ENCODE data around the gene ACTL6B. TPM values are rescaled to one million over a fixed set of nuclear protein-coding genes. Genes with fewer than 3 reads are reported as not detected.
"Not testable (repeated sequence)": the region's sequence is repeated elsewhere in the genome, so short reads cannot be mapped to it uniquely, and the experiment has no call there.

The ACTL6B gene
- total RNA-seq: not detected

DNA sequence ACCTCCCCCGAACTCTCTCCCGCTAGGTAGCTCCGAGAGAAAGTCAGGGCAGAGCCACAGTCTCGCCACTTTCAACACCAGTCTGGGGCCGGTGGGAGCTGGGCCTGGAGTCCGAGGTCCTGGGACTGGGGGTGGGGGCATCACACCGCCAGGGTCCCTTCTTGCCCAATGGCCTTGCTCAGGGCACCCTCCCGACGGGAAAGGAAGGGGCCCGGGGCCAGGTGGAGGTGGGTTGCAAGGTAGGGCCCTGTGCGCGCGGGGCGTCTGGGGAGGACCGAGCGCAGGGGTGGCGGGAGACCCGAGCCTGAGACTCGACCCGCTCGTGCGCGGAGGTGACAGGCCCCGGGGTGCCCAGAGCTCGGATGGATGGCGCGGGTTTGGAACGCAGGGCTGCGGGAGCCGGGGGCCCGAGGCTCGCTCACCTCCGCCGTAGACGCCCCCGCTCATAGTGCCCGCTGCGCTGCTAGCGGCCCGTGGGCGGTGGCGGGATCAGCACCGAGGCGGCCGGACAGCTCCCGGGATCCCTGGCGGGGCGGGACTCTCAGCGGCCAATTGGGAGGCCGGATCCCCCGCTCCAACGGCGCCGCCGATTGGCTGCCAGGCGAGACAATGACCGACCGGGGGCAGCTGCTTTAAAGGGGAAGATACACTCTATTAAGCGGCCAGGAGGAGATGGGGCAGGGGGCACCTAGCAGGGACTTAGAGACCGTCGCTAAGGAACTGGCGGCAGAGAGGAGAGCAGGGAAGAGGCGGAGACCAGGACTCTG lies at the start of gene ACTL6B:
ACTL6B (minus strand) TSS at position 541 of the 767 bp plus-strand sequence; CDS start at position 447, 94 bp downstream.
- Histone ChIP-seq H3K36me3 (no peaks in the 10 kb centered on the region), H3K4me3 (no peak within 1 kb of the TSS), H3K9me3 (no peaks in the 10 kb centered on the region), H3K27me3 (peaks cover 66% of the 10 kb centered on the region), H3K4me1 (peaks cover 6% of the 10 kb centered on the region), H3K27ac (no peak within 1 kb of the TSS)
- DNase-seq (ENCODE audit: low spot score in 2 of 2): no peak
- 10% methylated on average over 30 of the region's 63 CpGs for WGBS
- TF ChIP-seq POLR2AphosphoS5 (IDR thresholded peaks at IDR 0.05): no peak
- TF ChIP-seq POLR2A (IDR thresholded peaks at IDR 0.05): no peak
- TF ChIP-seq, protein P1, sequence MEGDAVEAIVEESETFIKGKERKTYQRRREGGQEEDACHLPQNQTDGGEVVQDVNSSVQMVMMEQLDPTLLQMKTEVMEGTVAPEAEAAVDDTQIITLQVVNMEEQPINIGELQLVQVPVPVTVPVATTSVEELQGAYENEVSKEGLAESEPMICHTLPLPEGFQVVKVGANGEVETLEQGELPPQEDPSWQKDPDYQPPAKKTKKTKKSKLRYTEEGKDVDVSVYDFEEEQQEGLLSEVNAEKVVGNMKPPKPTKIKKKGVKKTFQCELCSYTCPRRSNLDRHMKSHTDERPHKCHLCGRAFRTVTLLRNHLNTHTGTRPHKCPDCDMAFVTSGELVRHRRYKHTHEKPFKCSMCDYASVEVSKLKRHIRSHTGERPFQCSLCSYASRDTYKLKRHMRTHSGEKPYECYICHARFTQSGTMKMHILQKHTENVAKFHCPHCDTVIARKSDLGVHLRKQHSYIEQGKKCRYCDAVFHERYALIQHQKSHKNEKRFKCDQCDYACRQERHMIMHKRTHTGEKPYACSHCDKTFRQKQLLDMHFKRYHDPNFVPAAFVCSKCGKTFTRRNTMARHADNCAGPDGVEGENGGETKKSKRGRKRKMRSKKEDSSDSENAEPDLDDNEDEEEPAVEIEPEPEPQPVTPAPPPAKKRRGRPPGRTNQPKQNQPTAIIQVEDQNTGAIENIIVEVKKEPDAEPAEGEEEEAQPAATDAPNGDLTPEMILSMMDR (IDR thresholded peaks at IDR 0.05): no peak
- no peak for TF ChIP-seq EP300 (IDR thresholded peaks at IDR 0.05)

DNA sequence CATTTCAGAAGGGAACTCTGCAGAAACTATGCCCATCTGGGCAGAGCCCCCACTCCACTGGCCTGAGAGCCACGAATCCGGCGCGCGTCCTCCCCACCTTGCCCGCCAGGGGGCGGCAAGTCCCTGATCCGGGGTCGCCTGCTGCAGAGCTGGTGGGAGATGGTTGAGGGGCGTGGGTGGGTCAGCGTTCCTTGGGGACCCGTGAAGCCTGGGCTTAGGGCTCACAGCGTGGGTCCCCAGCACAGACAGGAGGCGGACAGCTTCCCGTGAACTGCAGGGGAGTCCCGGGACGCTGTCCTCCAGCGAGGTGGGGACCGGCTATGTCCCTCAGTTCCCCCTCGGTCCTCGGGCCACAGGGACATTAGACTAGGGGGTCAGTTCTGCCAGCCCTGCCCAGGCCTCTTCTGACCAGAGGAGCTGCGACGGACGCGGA lies 49.1 kb upstream of the ACTL6B start:
- H3K27me3 ChIP-seq: no peaks in the 10 kb centered on the region

DNA sequence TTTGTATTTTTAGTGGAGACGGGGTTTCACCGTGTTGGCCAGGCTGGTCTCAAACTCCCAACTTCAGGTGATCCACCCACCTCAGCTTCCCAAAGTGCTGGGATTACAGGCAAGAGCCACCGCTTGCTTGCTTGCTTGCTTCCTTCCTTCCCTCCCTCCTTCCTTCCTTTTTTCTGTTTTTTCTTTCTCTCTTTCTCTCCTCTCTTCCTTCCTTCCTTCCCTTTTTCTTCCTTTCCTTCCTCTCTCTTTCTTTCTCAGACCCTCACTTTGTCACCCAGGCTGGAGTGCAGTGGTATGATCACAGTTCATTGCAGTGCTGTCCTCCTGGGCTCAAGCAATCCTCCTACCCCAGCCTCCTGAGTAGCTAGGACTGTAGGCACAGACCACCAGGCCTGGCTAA lies 44.8 kb upstream of the ACTL6B start:
- WGBS: 91% methylated on average over 3 of the region's 3 CpGs
- H3K4me1 ChIP-seq; H3K4me3 ChIP-seq; H3K36me3 ChIP-seq; DNase-seq (ENCODE audit: low spot score in 2 of 2); H3K9me3 ChIP-seq; H3K27me3 ChIP-seq; H3K27ac ChIP-seq: not testable (repeated sequence)

More for the DNA sequence above, 49.1 kb upstream of the ACTL6B start:
- Histone ChIP-seq H3K36me3 (no peaks in the 10 kb centered on the region), H3K4me3 (peak overlapping the region; percentile 69), H3K9me3 (no peaks in the 10 kb centered on the region), H3K4me1 (peaks cover 25% of the 10 kb centered on the region), H3K27ac (peak overlapping the region; percentile 94)
- TF ChIP-seq, protein P1 (IDR thresholded peaks at IDR 0.05): peak; percentile 71 to 93
- no peak for TF ChIP-seq POLR2AphosphoS5 (IDR thresholded peaks at IDR 0.05)
- peak in 1 of 2 donors; percentile 85 for DNase-seq (ENCODE audit: low spot score in 2 of 2)
- no CpG with 5 or more reads among the region's 25 CpGs for WGBS

DNA sequence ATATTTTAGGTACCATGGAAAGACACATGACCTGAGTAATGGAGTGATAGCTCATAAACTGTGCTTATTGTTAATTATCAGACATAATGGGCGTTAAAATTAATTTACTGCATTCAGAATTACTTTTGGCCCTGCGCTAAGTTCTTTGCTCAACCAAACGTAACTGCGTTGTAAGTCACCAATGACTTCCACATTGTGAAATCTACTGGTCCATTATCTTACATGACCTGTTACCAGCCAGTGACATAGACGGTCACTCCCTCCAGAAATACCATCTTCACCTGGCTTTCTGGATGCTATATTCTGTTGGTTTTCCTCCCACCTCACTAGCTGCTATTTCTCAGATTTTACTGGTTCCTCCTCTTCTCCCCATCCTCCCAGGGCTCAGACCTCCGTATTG lies 42.8 kb upstream of the ACTL6B start:
- no peaks in the 10 kb centered on the region for H3K9me3 ChIP-seq
- H3K4me1 ChIP-seq: peaks cover 8% of the 10 kb centered on the region
- H3K4me3 ChIP-seq: no peak overlapping the region
- TF ChIP-seq POLR2AphosphoS5 (IDR thresholded peaks at IDR 0.05) (no peak), POLR2A (IDR thresholded peaks at IDR 0.05) (no peak), EP300 (IDR thresholded peaks at IDR 0.05) (no peak)
- TF ChIP-seq, protein P1 (IDR thresholded peaks at IDR 0.05): no peak
- no peak overlapping the region for H3K27ac ChIP-seq
- DNase-seq (ENCODE audit: low spot score in 2 of 2): no peak
- no peaks in the 10 kb centered on the region for H3K36me3 ChIP-seq
- H3K27me3 ChIP-seq: no peaks in the 10 kb centered on the region
- 76% methylated on average over 5 of the region's 6 CpGs for WGBS

DNA sequence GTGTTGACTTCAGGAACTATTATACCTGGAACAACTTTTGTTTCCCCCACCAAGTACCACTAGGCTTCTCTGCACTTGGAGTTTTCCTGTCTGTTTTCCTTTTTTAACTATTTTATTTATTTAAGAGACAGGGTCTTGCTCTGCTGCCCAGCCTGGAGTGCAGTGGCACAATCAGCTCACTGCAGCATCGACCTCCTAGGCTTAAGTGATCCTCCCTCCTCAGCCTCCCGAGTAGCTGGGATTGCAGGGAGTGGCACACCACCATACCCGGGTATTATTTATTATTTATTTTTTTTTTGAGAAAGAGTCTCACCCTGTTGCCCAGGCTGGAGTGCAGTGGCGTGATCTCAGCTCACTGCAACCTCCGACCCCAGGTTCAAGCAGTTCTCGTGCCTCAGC lies 39.9 kb upstream of the ACTL6B start:
- peaks cover 29% of the 10 kb centered on the region for H3K4me1 ChIP-seq
- DNase-seq (ENCODE audit: low spot score in 2 of 2): no peak
- 79% methylated on average over 6 of the region's 6 CpGs for WGBS

More for the DNA sequence above, 39.9 kb upstream of the ACTL6B start:
- Histone ChIP-seq H3K4me3 (no peak overlapping the region), H3K27me3 (no peaks in the 10 kb centered on the region), H3K27ac (no peak overlapping the region), H3K36me3 (no peaks in the 10 kb centered on the region), H3K9me3 (no peaks in the 10 kb centered on the region)
- TF ChIP-seq POLR2AphosphoS5 (IDR thresholded peaks at IDR 0.05) (no peak), POLR2A (IDR thresholded peaks at IDR 0.05) (no peak), EP300 (IDR thresholded peaks at IDR 0.05) (no peak)
- TF ChIP-seq, protein P1 (IDR thresholded peaks at IDR 0.05): no peak
